ENCODE results near the gene TICRR. TPM values are rescaled to one million over a fixed set of nuclear protein-coding genes. Genes with fewer than 3 reads are reported as not detected.

The TICRR gene
- total and polyA plus RNA-seq, 2 of the 4 experiments (the other 2 are of a cell fraction) = 3.0 to 4.2 TPM

- no peak overlapping the region for H3K9ac ChIP-seq (ENCODE audit: low read depth, low read length)
- no TSS peak for BruUV-seq (replicated peaks)
- H4K5ac ChIP-seq (ENCODE audit: low read depth, low read length) = no peak overlapping the region
- H3K36me3 ChIP-seq (ENCODE audit: control insufficient read depth, insufficient read depth, low read length) = peaks cover 49% of the 10 kb centered on the region
- H2BK20ac ChIP-seq (ENCODE audit: low read depth, low read length) = no peak overlapping the region
- no peak overlapping the region for H2BK15ac ChIP-seq (ENCODE audit: low read depth, low read length)
- no peaks in the 10 kb centered on the region for H3K9me1 ChIP-seq (ENCODE audit: insufficient read depth, low read length)
- H3K9me3 ChIP-seq (ENCODE audit: control insufficient read depth, insufficient read depth, low read length) = no peaks in the 10 kb centered on the region
- H3K4ac ChIP-seq (ENCODE audit: low read depth, low read length) = no peak overlapping the region
- no peak overlapping the region for H2BK5ac ChIP-seq (ENCODE audit: low read depth, low read length, poor library complexity, severe bottlenecking)
- H3K27me3 ChIP-seq (ENCODE audit: control insufficient read depth, insufficient read depth, low read length) = no peaks in the 10 kb centered on the region
- H3K27ac ChIP-seq (ENCODE audit: insufficient read depth, low read length) = no peak overlapping the region
- H4K20me1 ChIP-seq (ENCODE audit: insufficient read depth, low read length) = no peaks in the 10 kb centered on the region
- no peak overlapping the region for H3K4me2 ChIP-seq (ENCODE audit: low read depth, low read length)
- H4K8ac ChIP-seq (ENCODE audit: low read depth in 2 of 2, low read length in 2 of 2) = no peak overlapping the region
- DNase-seq (no peak), ATAC-seq (ENCODE audit: low read depth) (no peak)
- peaks cover 0 to 3% of the 10 kb centered on the region in 2 experiments; a peak in 1 of 4 replicates for H3K79me1 ChIP-seq (ENCODE audit: low read depth in 1 of 2, low read length in 2 of 2)
- intact Hi-C loops (cut with micrococcal nuclease) = no loop called here
- H2AFZ ChIP-seq (replicated peaks; ENCODE audit: low read length, poor library complexity) = no peak overlapping the region
- H3K56ac ChIP-seq (ENCODE audit: extremely low read depth, insufficient read depth, low read length) = no peak overlapping the region
- no CpG with 5 or more reads among the region's 1 CpG for WGBS, 2 experiments (ENCODE audit: extremely low coverage in 2 of 2, insufficient read length in 1 of 2)
- no peak for TF ChIP-seq CTCF (conservative IDR thresholded peaks at IDR 0.05; ENCODE audit: low read depth, low read length)
- TF ChIP-seq MAFK (IDR thresholded peaks at IDR 0.05; ENCODE audit: low read depth, low read length) = no peak
- no peak for TF ChIP-seq CHD1 (IDR thresholded peaks at IDR 0.05; ENCODE audit: low read depth, low read length)
- TF ChIP-seq MAZ (IDR thresholded peaks at IDR 0.05; ENCODE audit: borderline replicate concordance, low read depth, low read length) = no peak
- no peak for TF ChIP-seq ELK1 (IDR thresholded peaks at IDR 0.05; ENCODE audit: borderline replicate concordance, low read depth, low read length)
- no peak for TF ChIP-seq RFX5 (IDR thresholded peaks at IDR 0.05; ENCODE audit: low read depth, low read length)
- H3K4me3 ChIP-seq (ENCODE audit: insufficient read depth, low read depth, low read length) = no peak overlapping the region
- no peak overlapping the region for H3K14ac ChIP-seq (replicated peaks; ENCODE audit: low read depth, low read length)
- dilution Hi-C loops (cut with HindIII; ENCODE audit: low sequenced_read_pairs, unreplicated experiment) = no loop called here
- H3K23ac ChIP-seq (ENCODE audit: low read depth, low read length) = no peak overlapping the region
- no peaks in the 10 kb centered on the region for H3K4me1 ChIP-seq (ENCODE audit: control insufficient read depth, insufficient read depth, low read length)
- no peak overlapping the region for H4K91ac ChIP-seq (ENCODE audit: insufficient read depth, low read depth, low read length)
- H2AK9ac ChIP-seq (replicated peaks; ENCODE audit: low read depth, low read length, poor library complexity) = no peak overlapping the region
- H2AK5ac ChIP-seq (ENCODE audit: low read depth, low read length) = no peak overlapping the region
- H2BK120ac ChIP-seq (ENCODE audit: low read depth, low read length) = no peak overlapping the region
- CTCF ChIA-PET = interaction anchor here (0.7 kb wide), 1 partner anchor 374 kb away, joined by 3 read pairs; no protein-coding TSS in a partner anchor
- H3K18ac ChIP-seq (ENCODE audit: low read depth, low read length) = no peak overlapping the region
- in situ Hi-C loops (cut with MboI; ENCODE audit: low sequenced_read_pairs) = no loop called here
- POLR2A ChIA-PET (ENCODE audit: unreplicated experiment) = no interaction called here
These were observed 47.9 kb downstream of the TICRR start for GRCh38 chr15:89623165-89623564.
